ENCODE data around the gene PCOLCE2.

DNA sequence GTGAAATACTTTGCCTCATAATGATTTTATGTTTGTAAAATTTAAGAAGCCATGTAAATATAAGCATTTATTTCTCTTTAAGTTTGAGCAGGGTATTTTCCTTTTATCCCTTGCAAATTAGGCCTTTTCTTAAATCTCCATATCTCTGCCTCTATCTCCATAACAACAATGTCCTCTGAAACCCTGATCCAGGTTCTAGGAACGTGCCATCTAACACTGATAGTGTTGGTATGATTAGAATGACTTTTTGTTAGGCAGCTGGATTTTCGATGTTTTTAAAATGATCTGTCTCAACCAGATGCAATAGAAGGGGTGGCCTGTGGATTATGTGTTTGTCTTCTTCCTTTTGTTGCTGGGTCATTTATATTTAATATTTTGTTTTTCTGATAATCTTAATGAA lies 87.1 kb downstream of the PCOLCE2 start:
- TF ChIP-seq EZH2 (IDR thresholded peaks at IDR 0.05; ENCODE audit: low read depth) (no peak), CTCF (conservative IDR thresholded peaks at IDR 0.05) (no peak)

Data from PC-9 (cell line).